NCI-H2171 treated with DMSO at 0.1 percent for 48 hours (cell line): ENCODE measurements around the gene KIF26B.
A peak's percentile ranks its signal among the peaks of the same experiment; 100 is the strongest.

Experiments
- DNase-seq: peaks from one replicate; lab custom pipeline; 2025; lab: John Stamatoyannopoulos, UW

The KIF26B gene

DNA sequence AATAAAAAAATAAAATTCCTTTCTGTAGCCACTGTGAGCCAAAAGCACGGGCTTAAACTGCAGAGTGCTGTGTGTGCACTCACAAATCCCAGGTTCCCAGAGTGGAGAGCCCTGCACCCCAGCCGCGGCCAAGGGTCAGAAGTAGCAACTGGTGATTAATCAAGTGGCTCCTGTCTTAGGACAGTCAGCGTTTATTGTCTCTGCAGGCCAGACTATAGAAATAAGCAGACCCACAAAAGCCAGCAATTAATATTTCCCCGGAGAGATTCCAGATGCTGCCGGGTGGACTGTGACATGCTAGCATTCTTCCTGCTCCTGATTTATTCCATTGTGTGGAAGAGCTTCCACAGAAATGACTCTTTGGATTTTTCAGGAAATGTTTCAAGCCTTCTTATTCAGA lies 412.2 kb downstream of the KIF26B start:
- DNase-seq, result no peak

GRCh38 chr1:245571815-245572294 lies 417.1 kb downstream of the KIF26B start:
- DNase-seq, result no peak

- DNase-seq, result no peak
Observed at GRCh38 chr1:245572709-245573108, 417.9 kb downstream of the KIF26B start.

DNA sequence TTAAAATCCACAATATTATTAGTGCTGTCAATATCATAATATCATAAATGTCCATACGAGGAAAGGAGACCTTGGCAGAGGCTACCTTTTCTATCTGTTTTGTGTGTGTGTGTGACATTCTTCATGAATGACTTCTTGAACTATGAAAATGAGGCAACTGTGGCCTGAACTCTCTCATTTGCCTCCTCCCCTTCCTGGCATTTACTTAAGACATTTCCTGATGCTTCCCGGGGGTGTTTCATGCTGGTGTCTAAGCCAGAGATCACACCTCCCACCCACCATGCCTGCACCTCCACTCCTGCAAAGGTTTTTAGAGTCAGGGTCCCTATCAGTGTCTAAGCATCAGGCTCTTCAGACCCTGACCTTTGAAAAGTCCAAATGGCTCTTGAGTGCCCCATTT lies 420.9 kb downstream of the KIF26B start:
- DNase-seq, result no peak

GRCh38 chr1:245576323-245576722 lies 421.5 kb downstream of the KIF26B start:
- DNase-seq, result no peak

DNA sequence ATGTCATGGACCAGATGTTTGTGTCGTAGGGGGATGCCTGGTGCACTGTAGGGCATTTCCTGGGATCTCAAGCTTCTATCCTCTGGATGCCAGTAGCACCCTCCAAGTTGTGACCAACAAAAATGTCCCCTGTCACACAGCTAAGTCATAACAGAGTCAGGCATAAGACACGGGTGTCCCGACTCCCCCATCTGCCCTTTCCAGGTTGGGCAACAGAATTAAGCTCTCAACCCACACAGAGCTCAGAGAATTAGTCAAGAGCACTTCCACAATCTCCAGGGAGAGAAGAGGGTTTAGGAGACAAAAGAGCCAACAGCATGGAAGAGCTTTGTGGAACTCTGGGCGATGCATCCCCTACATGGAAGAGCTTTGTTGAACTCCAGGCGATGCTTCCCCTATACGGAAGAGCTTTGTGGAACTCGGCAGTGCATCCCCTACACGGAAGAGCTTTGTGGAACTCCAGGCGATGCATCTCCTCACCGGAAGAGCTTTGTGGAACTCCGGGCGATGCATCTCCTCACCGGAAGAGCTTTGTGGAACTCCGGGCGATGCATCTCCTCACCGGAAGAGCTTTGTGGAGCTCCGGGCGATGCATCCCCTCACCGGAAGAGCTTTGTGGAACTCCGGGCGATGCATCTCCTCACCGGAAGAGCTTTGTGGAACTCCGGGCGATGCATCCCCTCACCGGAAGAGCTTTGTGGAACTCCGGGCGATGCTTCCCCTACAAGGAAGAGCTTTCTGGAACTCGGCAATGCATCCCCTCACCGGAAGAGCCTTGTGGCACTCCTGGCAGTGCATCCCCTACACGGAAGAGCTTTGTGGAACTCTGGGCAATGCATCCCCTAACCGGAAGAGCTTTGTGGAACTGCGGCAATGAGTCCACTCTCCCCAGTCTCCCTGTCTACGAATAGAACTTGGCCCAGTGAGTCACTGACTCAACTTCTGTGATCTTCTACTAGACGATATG lies 422.7 kb downstream of the KIF26B start:
- no peak for DNase-seq

DNA sequence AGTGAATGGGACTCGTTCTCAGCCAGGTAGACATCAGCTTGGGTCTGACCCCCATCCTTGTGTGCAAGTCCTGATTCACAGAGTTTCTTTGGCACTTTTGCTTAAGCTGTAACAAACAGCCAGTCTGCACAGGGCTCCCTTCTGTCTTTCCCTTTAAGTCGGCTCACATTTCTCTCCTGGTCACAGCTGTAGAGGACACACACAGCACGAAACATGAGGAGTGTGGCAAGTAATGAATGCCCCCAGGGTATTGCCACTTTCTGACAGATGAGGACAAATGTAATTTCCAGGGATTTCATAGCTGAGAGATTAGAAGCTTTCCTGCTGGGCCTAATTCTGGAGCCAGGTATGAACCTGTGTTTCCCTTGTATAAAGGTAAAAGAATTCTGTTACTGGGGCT lies 423.5 kb downstream of the KIF26B start:
- peak; percentile 89 for DNase-seq

DNA sequence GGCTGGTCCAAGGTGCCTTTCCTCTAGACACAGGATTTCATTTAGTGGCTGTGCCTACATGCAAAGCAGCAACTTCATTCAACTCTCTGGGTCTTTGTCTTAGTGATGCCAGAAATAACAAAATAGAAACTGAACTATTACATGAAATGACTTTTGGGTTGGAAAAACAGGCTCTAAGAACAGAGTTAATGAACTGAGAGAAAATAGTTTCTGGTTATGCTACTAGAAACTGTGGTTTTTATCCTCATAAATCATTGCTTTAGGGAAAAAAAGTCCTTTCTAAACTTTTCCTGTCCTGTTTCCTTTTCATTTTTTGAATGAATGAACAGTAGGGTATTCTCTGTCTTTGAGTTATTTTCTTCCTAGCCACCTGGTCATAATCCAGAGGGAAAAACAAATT lies 424.0 kb downstream of the KIF26B start:
- no peak for DNase-seq

DNA sequence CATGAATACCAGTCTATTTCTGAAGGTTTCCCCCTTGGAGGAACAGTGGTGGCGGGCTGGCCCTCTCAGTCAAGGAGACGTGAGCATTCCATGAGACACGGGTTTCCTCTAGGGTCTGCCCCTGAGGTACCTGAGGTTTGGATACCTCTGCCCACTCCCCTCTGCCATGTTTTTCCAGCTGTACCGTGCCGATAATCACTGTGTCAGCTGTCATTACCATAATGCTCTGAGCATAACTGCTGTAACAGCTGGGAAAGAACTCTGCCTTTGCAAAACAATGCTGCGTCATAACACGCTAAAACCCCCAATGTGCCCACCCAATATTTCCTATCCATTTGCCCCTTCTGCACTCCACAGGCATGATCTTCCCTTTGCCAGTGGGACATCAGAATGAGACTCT lies 425.1 kb downstream of the KIF26B start:
- DNase-seq, result no peak

DNA sequence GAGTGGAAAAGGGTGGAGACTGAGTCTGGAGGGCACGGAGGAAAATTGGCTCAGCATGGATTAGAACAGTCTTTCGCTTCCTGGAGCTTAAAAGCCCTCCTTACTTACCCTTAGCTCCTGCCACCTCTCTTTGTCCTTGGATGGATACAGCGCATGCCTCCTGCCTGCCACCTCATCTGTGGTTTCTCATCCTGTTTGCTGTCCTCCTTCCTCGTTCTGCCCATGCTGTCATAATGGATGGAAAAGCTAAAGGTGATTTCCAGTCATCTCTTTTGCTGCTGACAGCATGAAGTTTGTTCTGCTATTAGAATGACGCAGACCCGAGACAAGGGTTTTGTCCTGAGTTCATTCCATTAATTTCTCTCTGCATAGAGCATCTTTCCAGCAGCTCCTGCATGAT lies 425.9 kb downstream of the KIF26B start:
- DNase-seq, result no peak

- DNase-seq, result no peak
Observed at GRCh38 chr1:245582026-245582425, 427.2 kb downstream of the KIF26B start.

DNA sequence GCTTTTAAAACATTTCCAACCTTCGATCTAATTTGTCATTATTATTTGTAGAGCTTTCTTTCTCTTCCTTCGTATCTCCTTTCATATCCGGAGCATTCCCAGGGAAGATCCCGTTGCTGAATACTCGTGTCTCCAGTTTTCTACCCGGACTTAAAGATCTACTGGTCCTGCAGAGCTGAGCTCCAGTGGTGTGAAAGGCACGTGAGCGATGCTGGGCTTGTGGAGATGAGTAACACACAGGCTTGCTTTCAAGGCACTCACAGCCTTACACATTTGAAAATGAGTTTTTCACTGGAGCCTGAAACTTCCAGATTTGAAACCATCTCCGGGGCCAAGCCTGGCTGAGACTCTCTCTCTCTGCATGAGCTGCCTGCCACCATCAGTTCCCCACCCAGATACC lies 428.3 kb downstream of the KIF26B start:
- DNase-seq, result no peak

- peak; percentile 12 for DNase-seq
Observed at GRCh38 chr1:245583575-245584330, 429.0 kb downstream of the KIF26B start.

DNA sequence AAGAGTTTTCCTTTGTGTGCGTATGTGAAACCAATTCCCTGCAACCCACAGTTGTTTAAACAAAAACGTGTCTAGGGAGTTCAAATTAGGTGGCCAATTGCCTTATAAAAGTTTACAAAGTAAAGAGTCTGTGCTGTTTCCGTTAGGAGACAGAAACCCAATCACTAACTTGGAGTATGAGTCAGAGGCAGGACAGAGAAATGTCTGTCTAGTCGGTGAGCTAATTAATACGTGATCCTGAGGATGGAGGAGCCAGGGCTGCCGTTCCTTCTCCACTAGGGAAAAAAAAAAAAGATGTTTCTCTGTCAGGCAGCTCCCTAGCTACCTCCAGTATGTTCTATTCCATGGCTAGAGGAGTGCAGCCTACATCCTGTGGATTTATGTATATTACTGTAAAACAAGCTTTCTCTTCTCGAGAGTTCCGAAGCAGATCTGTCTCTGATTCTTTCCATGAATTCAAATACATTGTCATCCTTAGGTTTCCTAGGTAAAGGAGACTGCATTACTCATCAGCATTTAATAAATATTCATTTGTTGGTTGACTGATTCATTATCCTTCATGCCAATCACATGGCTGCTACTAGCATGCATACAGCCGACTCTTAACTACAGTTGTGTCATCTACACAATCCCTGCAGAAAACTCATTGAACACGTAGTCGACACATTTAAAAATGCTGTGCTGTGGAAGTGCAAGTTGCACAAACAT lies 430.6 kb downstream of the KIF26B start:
- no peak for DNase-seq

- DNase-seq, result no peak
Observed at GRCh38 chr1:245587435-245588115, 432.8 kb downstream of the KIF26B start.

DNA sequence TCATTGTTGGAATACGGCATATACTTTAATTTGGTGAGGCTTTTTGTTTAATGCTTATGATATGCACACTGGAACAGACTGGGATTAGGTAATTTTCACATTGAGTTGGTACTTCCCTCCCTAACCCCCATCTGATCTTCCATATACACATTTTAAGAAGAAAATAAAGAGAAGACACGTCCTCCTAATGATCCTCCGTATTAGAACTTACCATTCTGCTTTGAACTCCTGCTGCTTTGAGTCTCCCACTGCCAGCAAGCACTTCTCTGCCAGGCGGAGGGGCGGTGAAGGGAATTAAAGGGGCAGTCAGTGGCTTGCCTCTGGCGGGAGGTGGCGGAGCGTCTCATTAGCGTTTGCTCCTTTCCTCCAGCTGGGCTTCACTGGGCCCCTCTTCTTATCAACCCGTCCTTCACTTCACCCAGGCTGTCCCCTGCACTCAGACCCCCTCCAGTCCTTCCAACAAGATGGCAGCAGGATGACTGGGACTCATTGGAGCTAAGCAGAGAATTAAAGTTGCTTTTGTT lies 433.4 kb downstream of the KIF26B start:
- no peak for DNase-seq

- DNase-seq, result no peak
Observed at GRCh38 chr1:245589316-245589715, 434.5 kb downstream of the KIF26B start.

GRCh38 chr1:245589906-245590305 lies 435.1 kb downstream of the KIF26B start:
- no peak for DNase-seq

DNA sequence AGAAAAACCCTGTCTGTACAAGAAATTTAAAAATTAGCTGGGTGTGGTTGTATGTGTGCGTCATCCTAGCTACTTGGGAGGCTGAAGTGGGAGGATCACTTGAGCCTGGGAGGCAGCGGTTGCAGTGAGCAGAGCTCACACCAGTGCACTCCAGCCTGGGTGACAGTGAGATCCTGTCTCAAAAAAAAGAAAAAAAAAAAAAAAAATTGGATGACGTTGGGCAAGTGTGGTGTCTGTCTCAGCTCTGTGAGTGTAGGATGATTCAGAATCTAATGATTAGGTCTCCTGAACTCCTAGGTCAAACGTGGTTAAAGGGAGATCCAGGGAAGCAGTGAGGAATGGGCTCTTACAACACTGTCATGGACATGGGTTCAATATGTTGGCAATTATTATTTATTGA lies 435.9 kb downstream of the KIF26B start:
- no peak for DNase-seq

- DNase-seq, result no peak
Observed at GRCh38 chr1:245591346-245592188, 436.8 kb downstream of the KIF26B start.

GRCh38 chr1:245592189-245592460 lies 437.3 kb downstream of the KIF26B start:
- no peak for DNase-seq
